ENCODE results near the gene RARS1. TPM values are rescaled to one million over a fixed set of nuclear protein-coding genes. Genes with fewer than 3 reads are reported as not detected.

Gene RARS1
- total RNA-seq, 1 donor from 2014 or later = 139 TPM

- Histone ChIP-seq H3K4me2 (ENCODE audit: low read length) (peak overlapping the region; percentile 33), H3K27me3 (ENCODE audit: insufficient read depth, low read length) (no peaks in the 10 kb centered on the region), H3K9ac (ENCODE audit: low read length) (peak overlapping the region; percentile 53), H3K4me1 (ENCODE audit: insufficient read depth, low read length) (peaks cover 34% of the 10 kb centered on the region), H2AFZ (ENCODE audit: low read depth, low read length) (peak overlapping the region; percentile 43), H3K4me3 (ENCODE audit: insufficient read depth, low read depth, low read length) (no peak overlapping the region), H4K20me1 (ENCODE audit: insufficient read depth, low read length) (no peaks in the 10 kb centered on the region), H3K36me3 (ENCODE audit: insufficient read depth, low read length) (no peaks in the 10 kb centered on the region), H3K79me2 (ENCODE audit: insufficient read depth, low read length) (no peaks in the 10 kb centered on the region), H3K9me3 (ENCODE audit: insufficient read depth, low read depth, low read length) (no peaks in the 10 kb centered on the region), H3K27ac (ENCODE audit: low read depth, low read length) (peak overlapping the region; percentile 55)
- no peaks in the 10 kb centered on the region for H3K9me3 Mint-ChIP-seq (ENCODE audit: unreplicated experiment)
- FAIRE-seq (peak; percentile 68), DNase-seq (ENCODE audit: low read depth) (peak; percentile 89)
- H3K27ac Mint-ChIP-seq (ENCODE audit: unreplicated experiment) = peak overlapping the region; percentile 35
- no peak overlapping the region for H3K4me3 Mint-ChIP-seq (ENCODE audit: unreplicated experiment)
- H3K4me1 Mint-ChIP-seq (ENCODE audit: low read depth, unreplicated experiment) = peaks cover 43% of the 10 kb centered on the region
- peaks cover 17% of the 10 kb centered on the region for H3K36me3 Mint-ChIP-seq (ENCODE audit: low read depth, unreplicated experiment)
- no peaks in the 10 kb centered on the region for H3K27me3 Mint-ChIP-seq (ENCODE audit: low read depth, unreplicated experiment)
- TF ChIP-seq CTCF (IDR thresholded peaks at IDR 0.05; ENCODE audit: insufficient read depth, low read depth, low read length) (no peak), EZH2 (IDR thresholded peaks at IDR 0.05; ENCODE audit: insufficient read depth, low read length) (no peak)
These were observed 17.4 kb upstream of the RARS1 start for GRCh38 chr5:168468836-168469235.

- H3K4me1 Mint-ChIP-seq (ENCODE audit: low read depth, unreplicated experiment) = peaks cover 43% of the 10 kb centered on the region
- H3K4me2 ChIP-seq (ENCODE audit: low read length) = no peak overlapping the region
- no peak overlapping the region for H3K4me3 ChIP-seq (ENCODE audit: insufficient read depth, low read depth, low read length)
- no peaks in the 10 kb centered on the region for H3K9me3 ChIP-seq (ENCODE audit: insufficient read depth, low read depth, low read length)
- H3K27ac Mint-ChIP-seq (ENCODE audit: unreplicated experiment) = peak overlapping the region; percentile 79
- DNase-seq (ENCODE audit: low read depth) (no peak), FAIRE-seq (no peak)
- H3K79me2 ChIP-seq (ENCODE audit: insufficient read depth, low read length) = no peaks in the 10 kb centered on the region
- H3K36me3 ChIP-seq (ENCODE audit: insufficient read depth, low read length) = no peaks in the 10 kb centered on the region
- peaks cover 15% of the 10 kb centered on the region for H3K36me3 Mint-ChIP-seq (ENCODE audit: low read depth, unreplicated experiment)
- TF ChIP-seq EZH2 (IDR thresholded peaks at IDR 0.05; ENCODE audit: insufficient read depth, low read length) (no peak), CTCF (IDR thresholded peaks at IDR 0.05; ENCODE audit: insufficient read depth, low read depth, low read length) (no peak)
- H3K4me1 ChIP-seq (ENCODE audit: insufficient read depth, low read length) = peaks cover 34% of the 10 kb centered on the region
- no peaks in the 10 kb centered on the region for H3K27me3 Mint-ChIP-seq (ENCODE audit: low read depth, unreplicated experiment)
- H3K9me3 Mint-ChIP-seq (ENCODE audit: unreplicated experiment) = no peaks in the 10 kb centered on the region
- H2AFZ ChIP-seq (ENCODE audit: low read depth, low read length) = no peak overlapping the region
- no peak overlapping the region for H3K9ac ChIP-seq (ENCODE audit: low read length)
- no peak overlapping the region for H3K27ac ChIP-seq (ENCODE audit: low read depth, low read length)
- H3K4me3 Mint-ChIP-seq (ENCODE audit: unreplicated experiment) = no peak overlapping the region
- no peaks in the 10 kb centered on the region for H4K20me1 ChIP-seq (ENCODE audit: insufficient read depth, low read length)
- no peaks in the 10 kb centered on the region for H3K27me3 ChIP-seq (ENCODE audit: insufficient read depth, low read length)
These were observed 16.5 kb upstream of the RARS1 start for GRCh38 chr5:168469816-168470215.

GRCh38 chr5:168471785-168472184 is 14.5 kb upstream of the RARS1 start:
- Mint-ChIP-seq H3K4me1 (ENCODE audit: low read depth, unreplicated experiment) (peaks cover 44% of the 10 kb centered on the region), H3K27ac (ENCODE audit: unreplicated experiment) (peak overlapping the region; percentile 85), H3K27me3 (ENCODE audit: low read depth, unreplicated experiment) (no peaks in the 10 kb centered on the region), H3K36me3 (ENCODE audit: low read depth, unreplicated experiment) (peaks cover 10% of the 10 kb centered on the region), H3K4me3 (ENCODE audit: unreplicated experiment) (no peak overlapping the region), H3K9me3 (ENCODE audit: unreplicated experiment) (no peaks in the 10 kb centered on the region)
- Histone ChIP-seq H3K79me2 (ENCODE audit: insufficient read depth, low read length) (no peaks in the 10 kb centered on the region), H3K27ac (ENCODE audit: low read depth, low read length) (peak overlapping the region; percentile 57), H3K4me2 (ENCODE audit: low read length) (peak overlapping the region; percentile 76), H2AFZ (ENCODE audit: low read depth, low read length) (no peak overlapping the region), H3K4me1 (ENCODE audit: insufficient read depth, low read length) (peaks cover 36% of the 10 kb centered on the region), H3K9me3 (ENCODE audit: insufficient read depth, low read depth, low read length) (no peaks in the 10 kb centered on the region), H3K36me3 (ENCODE audit: insufficient read depth, low read length) (no peaks in the 10 kb centered on the region), H3K27me3 (ENCODE audit: insufficient read depth, low read length) (no peaks in the 10 kb centered on the region), H3K9ac (ENCODE audit: low read length) (peak overlapping the region; percentile 54), H4K20me1 (ENCODE audit: insufficient read depth, low read length) (no peaks in the 10 kb centered on the region), H3K4me3 (ENCODE audit: insufficient read depth, low read depth, low read length) (peak overlapping the region; percentile 18)
- FAIRE-seq = peak; percentile 29
- DNase-seq (ENCODE audit: low read depth) = peak; percentile 35
- TF ChIP-seq EZH2 (IDR thresholded peaks at IDR 0.05; ENCODE audit: insufficient read depth, low read length) (no peak), CTCF (IDR thresholded peaks at IDR 0.05; ENCODE audit: insufficient read depth, low read depth, low read length) (no peak)
